ENCODE measurements around the gene MYL10. TPM values are rescaled to one million over a fixed set of nuclear protein-coding genes. Genes with fewer than 3 reads are reported as not detected.

MYL10 gene
- total RNA-seq, 1 experiment from 2014 or later: not detected

DNA sequence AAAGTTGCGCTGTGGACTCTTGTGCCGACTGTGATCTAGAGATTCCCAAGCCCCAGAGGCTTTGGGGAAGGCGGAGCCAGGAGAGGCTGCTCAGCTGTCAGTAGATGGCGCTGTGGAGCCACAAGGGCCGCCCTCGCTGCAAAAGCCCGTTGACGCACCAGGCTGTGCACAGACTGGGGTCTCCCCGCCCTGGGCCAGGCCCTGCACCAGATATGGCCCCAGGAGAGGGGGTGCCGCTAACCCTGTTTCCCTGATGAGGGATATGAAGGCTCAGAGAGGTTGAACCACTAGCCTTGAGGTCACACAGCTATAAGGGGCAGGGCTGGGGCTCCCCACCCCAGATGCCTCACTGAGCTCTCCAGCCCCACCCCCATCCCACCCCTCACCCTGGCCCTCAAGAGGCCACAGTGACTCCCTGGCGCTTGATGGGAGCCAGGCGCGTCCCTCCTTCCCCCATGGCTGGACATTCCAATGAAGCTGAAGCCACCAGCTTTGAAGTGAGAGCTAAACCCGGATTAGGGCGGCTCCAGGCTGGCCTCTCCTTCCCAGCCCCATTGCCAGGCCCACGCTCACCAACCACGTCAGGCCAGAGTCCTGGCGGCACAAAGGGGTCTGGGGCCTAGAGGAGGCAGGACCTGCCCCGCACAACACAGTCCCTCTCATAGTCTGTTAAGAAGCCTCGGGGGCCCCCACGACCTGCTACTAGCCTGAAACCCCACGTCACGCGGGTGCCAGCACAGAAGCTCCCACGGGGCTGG, 26.4 kb downstream of the MYL10 start (continued):
- TF ChIP-seq, protein P1, sequence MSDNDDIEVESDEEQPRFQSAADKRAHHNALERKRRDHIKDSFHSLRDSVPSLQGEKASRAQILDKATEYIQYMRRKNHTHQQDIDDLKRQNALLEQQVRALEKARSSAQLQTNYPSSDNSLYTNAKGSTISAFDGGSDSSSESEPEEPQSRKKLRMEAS (IDR thresholded peaks at IDR 0.05): no peak
- peak; percentile 98 for TF ChIP-seq RAD21 (IDR thresholded peaks at IDR 0.05; ENCODE audit: low read depth)
- TF ChIP-seq POLR2A (IDR thresholded peaks at IDR 0.05; ENCODE audit: borderline replicate concordance, extremely low read depth, insufficient read depth, insufficient read length): no peak

DNA sequence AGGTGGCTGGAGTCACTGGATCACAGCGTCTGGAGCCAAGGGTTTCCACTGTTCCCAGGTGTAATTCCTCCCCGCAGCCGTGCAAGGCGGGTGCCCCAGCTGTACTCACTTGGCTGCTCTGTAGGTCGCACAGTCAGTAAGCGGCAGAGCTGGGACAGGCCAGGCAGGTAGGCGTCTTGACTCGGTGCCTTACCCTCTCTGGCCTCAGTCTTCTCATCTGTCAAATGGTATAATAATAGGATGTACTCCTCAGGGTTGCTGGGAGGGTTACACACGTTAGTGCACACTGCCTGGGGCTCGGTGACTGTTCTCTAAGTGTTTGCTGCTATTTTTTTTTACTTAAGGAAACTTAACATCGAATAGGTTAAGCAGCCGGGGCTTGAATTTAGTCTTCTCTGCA, 27.0 kb downstream of the MYL10 start:
- Histone ChIP-seq H3K36me3 (ENCODE audit: control insufficient read depth in 1 of 2, insufficient read depth in 2 of 2, low read length in 2 of 2) (no peaks in the 10 kb centered on the region), H3K9me2 (ENCODE audit: insufficient read depth) (no peaks in the 10 kb centered on the region), H4K20me1 (ENCODE audit: insufficient read depth) (no peaks in the 10 kb centered on the region), H2AFZ (ENCODE audit: low read depth, low read length, poor library complexity, severe bottlenecking) (peak overlapping the region; percentile 74), H3K9me3 (ENCODE audit: control insufficient read depth in 1 of 2, insufficient read depth in 1 of 2, low read depth in 1 of 2, low read length in 2 of 2) (no peaks in the 10 kb centered on the region), H3K27ac (ENCODE audit: low read depth, low read length) (no peak overlapping the region), H3K79me2 (ENCODE audit: insufficient read depth, low read length) (no peaks in the 10 kb centered on the region), H3K4me1 (ENCODE audit: control insufficient read depth in 1 of 2, insufficient read depth in 2 of 2, low read length in 2 of 2) (peaks cover 19 to 36% of the 10 kb centered on the region in 2 experiments; a peak in 3 of 4 replicates), H3K27me3 (ENCODE audit: insufficient read depth, low read length) (no peaks in the 10 kb centered on the region), H3K9ac (ENCODE audit: low read length) (no peak overlapping the region), H3K4me2 (ENCODE audit: low read length) (peak overlapping the region; percentile 65), H3K4me3 (replicated peaks in 1 of 2; ENCODE audit: low read depth in 1 of 2, low read length in 2 of 2) (no peak overlapping the region)
- TF ChIP-seq SP1 (IDR thresholded peaks at IDR 0.05; ENCODE audit: low read depth) (no peak), EGR1 (IDR thresholded peaks at IDR 0.05; ENCODE audit: low read depth) (no peak)
- POLR2A ChIA-PET: no interaction called here
- no TSS peak for BruUV-seq (replicated peaks)
- no peak for DNase-seq (ENCODE audit: low read depth, low spot score)
- intact Hi-C loops (cut with micrococcal nuclease): loop anchor here (1.0 to 2.0 kb wide), 2 partner anchors 213 to 670 kb away; no protein-coding TSS in a partner anchor
- RAD21 ChIA-PET (ENCODE audit: low non-redundant PET in 1 of 2, low total read pairs in 2 of 2, uncharacterized antibody in 2 of 2, unreplicated experiment in 2 of 2): interaction anchor here in 1 of 2 experiments (0.7 kb wide), 1 partner anchor 47 kb away, joined by 3 read pairs; no protein-coding TSS in a partner anchor
- ATAC-seq: peak; percentile 1; the same call in 1 of the 2 replicates
- CTCF ChIA-PET: interaction anchor here (1.0 to 2.2 kb wide), 6 partner anchors 25 to 671 kb away, joined by 3 to 15 read pairs (median 4); no protein-coding TSS in a partner anchor

DNA sequence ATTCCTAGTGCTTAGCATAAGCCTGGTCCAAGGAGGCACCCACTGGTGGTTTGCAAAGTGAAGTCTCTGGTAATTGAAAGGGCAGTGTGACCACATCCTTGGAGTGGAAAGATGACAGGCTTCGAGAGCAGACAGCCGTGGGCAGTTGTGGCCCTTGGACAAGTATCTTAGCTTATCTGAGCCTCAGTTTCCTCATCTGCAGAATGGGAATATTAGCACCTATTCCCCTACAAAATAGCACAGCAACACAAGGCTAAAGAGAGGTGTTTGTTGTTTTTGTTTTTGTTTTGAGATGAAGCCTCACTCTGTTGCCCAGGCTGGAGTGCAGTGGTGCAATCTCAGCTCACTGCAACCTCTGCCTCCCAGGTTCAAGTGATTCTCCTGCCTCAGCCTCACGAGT, 29.3 kb downstream of the MYL10 start:
- CTCF ChIA-PET: interaction anchor here (2.2 to 2.7 kb wide), 2 partner anchors 9 to 57 kb away, joined by 7 to 8 read pairs; no protein-coding TSS in a partner anchor
- Histone ChIP-seq H3K9me3 (ENCODE audit: control insufficient read depth in 1 of 2, insufficient read depth in 1 of 2, low read depth in 1 of 2, low read length in 2 of 2) (no peaks in the 10 kb centered on the region), H3K9ac (ENCODE audit: low read length) (no peak overlapping the region), H3K9me2 (ENCODE audit: insufficient read depth) (no peaks in the 10 kb centered on the region), H3K27me3 (ENCODE audit: insufficient read depth, low read length) (no peaks in the 10 kb centered on the region), H3K4me2 (ENCODE audit: low read length) (no peak overlapping the region), H3K4me3 (replicated peaks in 1 of 2; ENCODE audit: low read depth in 1 of 2, low read length in 2 of 2) (no peak overlapping the region), H3K79me2 (ENCODE audit: insufficient read depth, low read length) (no peaks in the 10 kb centered on the region), H3K36me3 (ENCODE audit: control insufficient read depth in 1 of 2, insufficient read depth in 2 of 2, low read length in 2 of 2) (no peaks in the 10 kb centered on the region), H2AFZ (ENCODE audit: low read depth, low read length, poor library complexity, severe bottlenecking) (no peak overlapping the region), H3K27ac (ENCODE audit: low read depth, low read length) (no peak overlapping the region), H3K4me1 (ENCODE audit: control insufficient read depth in 1 of 2, insufficient read depth in 2 of 2, low read length in 2 of 2) (peaks cover 19 to 36% of the 10 kb centered on the region in 2 experiments; a peak in 3 of 4 replicates), H4K20me1 (ENCODE audit: insufficient read depth) (no peaks in the 10 kb centered on the region)
- TF ChIP-seq, protein P2, sequence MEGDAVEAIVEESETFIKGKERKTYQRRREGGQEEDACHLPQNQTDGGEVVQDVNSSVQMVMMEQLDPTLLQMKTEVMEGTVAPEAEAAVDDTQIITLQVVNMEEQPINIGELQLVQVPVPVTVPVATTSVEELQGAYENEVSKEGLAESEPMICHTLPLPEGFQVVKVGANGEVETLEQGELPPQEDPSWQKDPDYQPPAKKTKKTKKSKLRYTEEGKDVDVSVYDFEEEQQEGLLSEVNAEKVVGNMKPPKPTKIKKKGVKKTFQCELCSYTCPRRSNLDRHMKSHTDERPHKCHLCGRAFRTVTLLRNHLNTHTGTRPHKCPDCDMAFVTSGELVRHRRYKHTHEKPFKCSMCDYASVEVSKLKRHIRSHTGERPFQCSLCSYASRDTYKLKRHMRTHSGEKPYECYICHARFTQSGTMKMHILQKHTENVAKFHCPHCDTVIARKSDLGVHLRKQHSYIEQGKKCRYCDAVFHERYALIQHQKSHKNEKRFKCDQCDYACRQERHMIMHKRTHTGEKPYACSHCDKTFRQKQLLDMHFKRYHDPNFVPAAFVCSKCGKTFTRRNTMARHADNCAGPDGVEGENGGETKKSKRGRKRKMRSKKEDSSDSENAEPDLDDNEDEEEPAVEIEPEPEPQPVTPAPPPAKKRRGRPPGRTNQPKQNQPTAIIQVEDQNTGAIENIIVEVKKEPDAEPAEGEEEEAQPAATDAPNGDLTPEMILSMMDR (IDR thresholded peaks at IDR 0.05 in 2 of 3, conservative IDR thresholded peaks at IDR 0.05 in 1 of 3; ENCODE audit: borderline replicate concordance in 1 of 3, insufficient read depth in 1 of 3, low read depth in 2 of 3, low read length in 2 of 3): no peak
- TF ChIP-seq EZH2 (IDR thresholded peaks at IDR 0.05) (no peak), SP1 (IDR thresholded peaks at IDR 0.05; ENCODE audit: low read depth) (no peak), POLR2AphosphoS5 (IDR thresholded peaks at IDR 0.05; ENCODE audit: low read depth, low read length) (no peak), EGR1 (IDR thresholded peaks at IDR 0.05; ENCODE audit: low read depth) (no peak)
- TF ChIP-seq, protein P3, sequence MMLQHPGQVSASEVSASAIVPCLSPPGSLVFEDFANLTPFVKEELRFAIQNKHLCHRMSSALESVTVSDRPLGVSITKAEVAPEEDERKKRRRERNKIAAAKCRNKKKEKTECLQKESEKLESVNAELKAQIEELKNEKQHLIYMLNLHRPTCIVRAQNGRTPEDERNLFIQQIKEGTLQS (IDR thresholded peaks at IDR 0.05): no peak
- DNase-seq (ENCODE audit: low read depth, low spot score) (no peak), ATAC-seq (no peak)
- POLR2A ChIA-PET: no interaction called here
- intact Hi-C loops (cut with micrococcal nuclease): no loop called here
- RAD21 ChIA-PET (ENCODE audit: low non-redundant PET in 1 of 2, low total read pairs in 2 of 2, uncharacterized antibody in 2 of 2, unreplicated experiment in 2 of 2): no interaction called here
- no TSS peak for BruUV-seq (replicated peaks)
